HG03025 (cell line): ENCODE data around the gene PGLYRP4.

ENCODE experiments used
- ATAC-seq: cut with Tn5 transposase; IDR thresholded peaks from one replicate; pipeline ENCODE4 v1.9.1; 2021; ENCODE audit warnings: mild to moderate bottlenecking, moderate library complexity; ENCODE audit not compliant: unreplicated experiment, low FRiP score

PGLYRP4 gene, protein sequence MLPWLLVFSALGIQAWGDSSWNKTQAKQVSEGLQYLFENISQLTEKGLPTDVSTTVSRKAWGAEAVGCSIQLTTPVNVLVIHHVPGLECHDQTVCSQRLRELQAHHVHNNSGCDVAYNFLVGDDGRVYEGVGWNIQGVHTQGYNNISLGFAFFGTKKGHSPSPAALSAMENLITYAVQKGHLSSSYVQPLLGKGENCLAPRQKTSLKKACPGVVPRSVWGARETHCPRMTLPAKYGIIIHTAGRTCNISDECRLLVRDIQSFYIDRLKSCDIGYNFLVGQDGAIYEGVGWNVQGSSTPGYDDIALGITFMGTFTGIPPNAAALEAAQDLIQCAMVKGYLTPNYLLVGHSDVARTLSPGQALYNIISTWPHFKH

DNA sequence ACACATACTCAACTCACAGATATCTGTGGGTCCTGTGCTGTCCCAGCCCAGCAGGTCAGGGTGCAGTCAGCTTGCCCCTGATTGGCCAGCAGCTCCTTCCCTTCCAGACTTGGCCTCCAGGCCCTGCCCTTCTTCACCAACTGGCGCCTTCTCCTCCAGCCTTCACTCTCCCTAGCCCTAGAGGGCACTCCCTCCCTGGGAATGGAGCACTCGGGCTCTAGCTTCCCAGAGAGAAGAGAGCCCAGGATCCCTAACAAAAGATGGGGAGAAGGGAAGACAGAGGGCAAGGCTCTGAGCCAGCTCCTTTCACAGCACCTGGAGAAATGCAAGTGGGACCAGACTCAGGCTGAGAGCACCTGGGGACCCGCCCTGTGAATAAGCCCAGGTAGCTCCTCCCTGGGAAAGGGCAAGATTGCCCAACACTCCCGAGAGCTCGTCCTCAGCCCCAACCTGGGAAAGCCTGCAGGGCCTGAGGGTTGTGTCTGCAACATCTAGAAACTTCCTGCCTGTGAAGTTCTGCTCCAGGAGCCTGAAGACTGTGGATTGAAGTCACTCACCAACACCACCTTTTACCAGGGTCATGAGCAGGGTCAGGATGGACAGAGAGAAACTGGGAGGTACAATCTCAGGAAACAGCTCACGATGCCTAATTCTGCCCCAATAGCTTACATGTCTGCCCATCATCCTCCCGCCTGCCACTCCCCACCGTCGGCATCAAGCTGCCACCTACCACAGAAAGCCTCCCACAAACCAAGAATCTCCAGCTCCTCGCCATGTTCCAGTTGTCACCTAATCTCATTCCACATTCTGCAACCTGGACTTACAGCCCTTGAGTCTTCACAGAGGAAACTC lies at the start of gene PGLYRP4:
Gene PGLYRP4, minus strand, starts transcription at position 331 of the 852 bp plus-strand sequence. CDS start 909 bp downstream, outside the sequence.
- no peak for ATAC-seq

DNA sequence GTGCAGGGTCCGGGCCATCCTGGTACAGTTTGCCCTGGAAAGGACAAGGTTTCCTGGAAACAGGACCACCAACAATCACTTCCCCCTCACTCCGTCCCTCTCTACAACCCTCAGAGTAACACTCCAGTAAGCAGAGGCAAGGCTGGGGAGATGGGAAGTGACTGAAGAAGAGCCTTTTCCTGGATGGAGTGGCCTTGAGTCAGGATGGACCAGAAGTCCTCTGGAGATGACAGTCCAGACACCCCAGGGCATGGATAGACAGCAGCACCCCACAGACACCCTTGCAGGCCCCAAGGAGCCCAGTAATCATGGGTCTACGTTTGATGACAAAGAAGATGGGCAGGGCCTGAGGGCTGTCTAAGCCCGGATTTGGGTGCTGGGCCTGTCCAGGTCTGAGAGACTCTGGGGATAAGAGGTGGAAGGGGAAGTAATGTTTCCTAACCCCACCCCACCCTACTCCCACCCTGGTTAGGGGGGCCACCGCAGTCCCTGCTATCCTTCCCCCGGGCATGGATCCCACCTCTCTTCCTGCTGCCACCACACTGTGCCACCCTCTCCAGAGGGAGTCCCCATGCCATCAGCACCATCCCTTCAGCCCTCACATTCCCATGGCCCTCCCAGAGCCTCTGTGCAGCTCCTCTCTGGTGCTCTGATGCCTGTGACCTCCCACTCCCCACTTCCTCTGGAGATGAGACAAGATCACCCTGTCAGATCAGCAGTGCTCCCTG lies 49.4 kb upstream of the PGLYRP4 start:
- ATAC-seq: no peak

DNA sequence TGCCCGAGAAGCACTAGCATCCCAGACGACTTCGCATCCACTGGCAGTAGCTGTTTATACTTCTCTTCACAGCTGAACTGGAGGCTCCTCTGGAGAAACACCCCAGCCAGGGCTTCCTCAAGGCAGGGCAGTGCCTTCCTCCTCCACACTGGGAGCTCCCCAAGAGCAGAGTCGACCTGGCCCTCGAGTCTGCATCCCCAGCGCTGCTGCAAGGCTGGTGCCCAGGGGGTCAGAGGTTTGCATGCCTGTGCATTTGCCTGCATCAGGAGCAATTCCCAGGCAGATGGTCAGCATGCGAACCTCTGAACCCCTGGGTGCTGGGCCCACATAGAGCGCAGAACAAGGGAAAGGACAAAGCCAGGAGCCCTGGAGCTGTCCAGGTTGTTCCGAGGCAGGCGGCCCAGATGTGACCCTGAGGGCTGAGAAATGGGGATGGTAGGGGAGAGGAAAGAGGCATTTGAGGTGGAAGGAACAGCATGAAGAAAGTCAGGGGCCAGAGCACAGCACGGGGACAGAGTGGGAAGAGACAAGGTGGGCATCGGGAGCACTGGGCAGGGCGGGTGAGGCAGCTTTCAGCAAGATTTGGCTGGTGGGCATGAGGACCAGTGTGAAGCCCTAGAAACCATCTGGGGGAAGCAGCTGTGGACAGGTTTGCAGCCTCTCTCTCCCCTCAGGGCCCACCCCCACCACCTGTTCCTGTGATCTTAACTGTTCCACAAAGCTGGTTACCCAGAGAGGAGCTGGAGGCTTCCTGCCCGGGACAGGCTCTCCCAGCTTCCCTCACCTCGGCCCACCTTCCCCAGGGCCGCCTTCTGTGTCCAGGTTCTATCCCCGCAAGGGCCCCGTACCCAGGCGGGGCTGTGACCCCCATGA lies 48.6 kb upstream of the PGLYRP4 start:
- ATAC-seq: no peak

DNA sequence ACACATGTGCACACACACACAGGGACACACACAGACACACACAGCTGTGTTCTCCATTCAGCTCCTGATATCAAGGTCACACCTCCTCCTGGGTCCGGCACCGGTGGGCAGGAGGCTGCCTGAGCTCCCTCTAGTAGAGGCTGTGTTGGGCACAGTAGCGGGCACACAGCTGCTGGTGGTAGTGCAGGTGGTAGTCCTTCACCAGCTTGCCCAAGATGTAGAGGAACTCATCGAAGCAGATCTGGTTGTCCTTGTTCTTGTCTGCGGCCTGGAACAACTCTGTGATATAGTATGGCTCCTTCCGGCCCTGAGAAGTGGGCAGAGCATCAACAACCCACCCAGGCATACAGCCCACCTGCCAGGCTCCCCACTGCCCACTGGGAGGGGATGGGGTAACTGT lies 47.8 kb upstream of the PGLYRP4 start:
- no peak for ATAC-seq

DNA sequence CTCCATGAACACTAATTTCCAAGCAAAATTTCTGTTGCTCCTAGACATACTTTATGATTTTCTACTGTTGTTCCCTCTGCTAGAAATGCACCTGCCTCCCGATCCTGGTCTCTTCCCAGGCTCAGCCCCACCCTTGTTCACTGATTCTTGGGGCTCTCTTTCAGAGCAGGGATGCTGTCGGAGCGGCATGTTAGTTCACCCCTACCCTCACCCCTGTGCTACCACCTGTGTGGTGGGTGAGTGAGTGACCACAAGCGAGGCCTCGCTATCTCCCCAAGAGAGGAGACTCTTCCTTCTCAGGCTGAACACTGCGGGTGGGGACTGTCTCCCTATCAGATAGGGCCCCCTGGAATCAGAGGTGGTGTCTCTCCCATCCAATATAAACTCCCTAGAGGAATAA lies 47.1 kb upstream of the PGLYRP4 start:
- no peak for ATAC-seq

DNA sequence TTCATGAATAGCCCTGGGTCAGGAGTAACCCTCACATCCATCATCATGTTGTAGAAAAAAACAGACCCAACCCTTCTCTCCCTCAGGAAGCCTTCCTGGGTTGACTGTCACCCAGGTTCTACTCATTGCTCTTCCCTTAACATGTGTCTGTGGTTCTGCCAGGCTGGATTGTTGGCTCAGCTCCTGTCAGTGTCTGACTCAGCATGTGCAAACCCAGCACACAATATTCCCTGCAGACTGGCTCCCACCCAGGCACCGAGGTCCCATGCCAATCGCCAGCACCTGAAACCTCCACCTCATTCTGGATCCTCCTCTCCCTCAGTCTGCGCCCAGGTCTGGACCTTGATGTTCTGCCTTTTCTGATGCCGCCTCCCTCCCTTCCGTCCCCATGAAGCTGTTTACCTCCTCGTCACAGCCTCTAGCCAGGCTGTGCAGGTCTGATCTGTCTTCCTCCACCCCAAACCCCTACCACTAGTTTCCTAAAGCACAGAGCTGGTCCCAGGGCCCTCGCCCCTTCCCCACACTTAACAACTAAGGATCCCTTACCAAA lies 46.6 kb upstream of the PGLYRP4 start:
- ATAC-seq: no peak

DNA sequence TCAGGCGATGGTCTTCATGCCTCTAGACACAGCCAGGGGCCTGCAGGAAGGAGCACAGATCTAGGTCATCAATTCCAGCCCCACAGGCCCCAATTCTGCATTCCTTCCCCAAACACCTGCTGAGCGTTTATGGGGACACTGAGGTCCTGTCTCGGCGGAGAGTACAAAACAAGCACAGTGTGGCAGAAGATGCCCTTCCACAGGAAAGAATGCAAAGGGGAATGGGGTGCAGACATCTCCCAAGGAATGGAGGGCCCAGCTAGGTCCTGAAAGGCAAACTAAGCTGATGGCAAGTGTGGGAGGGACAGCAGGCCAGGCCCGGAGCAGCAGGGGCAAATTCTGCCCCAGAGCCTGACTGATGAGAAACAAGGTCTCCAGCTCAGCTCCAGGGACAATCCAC lies 45.8 kb upstream of the PGLYRP4 start:
- no peak for ATAC-seq

DNA sequence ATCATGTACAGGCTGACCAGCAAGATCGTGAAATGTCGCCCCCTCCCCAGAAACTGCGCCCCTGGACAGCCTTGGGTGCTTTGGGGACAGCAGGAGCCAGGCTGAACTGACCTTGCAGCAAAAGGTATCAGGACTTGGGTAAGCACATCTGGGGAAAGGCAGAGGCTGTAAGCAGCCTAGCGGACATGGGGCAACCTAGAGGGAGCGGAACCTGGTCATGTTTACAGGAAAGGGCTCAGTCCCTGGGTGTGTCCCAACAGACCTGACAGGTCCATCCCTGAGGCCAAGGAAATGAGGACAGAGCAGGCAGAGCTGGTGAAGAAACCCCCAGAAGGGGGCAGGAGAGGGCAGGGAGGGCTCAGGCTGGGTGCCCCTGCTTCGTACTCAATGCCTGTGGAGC lies 45.3 kb upstream of the PGLYRP4 start:
- no peak for ATAC-seq

DNA sequence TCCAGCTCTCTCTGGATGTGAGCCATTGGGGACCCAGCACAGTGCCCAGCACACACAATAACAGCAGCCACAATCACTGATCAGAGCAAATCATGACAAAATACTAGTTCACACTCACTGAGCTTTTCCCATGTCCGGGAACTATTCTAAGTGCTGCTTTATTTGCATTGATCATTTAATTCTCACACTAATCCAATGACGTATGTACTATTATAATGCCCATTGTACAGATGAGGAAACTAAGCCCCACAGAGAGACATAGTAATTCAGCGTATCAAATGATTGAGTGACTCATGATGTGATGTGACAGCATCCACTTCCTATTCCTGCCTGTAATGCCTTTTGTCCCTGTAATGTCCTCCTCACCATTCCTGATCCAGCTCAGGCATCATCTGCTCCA lies 44.2 kb upstream of the PGLYRP4 start:
- no peak for ATAC-seq

DNA sequence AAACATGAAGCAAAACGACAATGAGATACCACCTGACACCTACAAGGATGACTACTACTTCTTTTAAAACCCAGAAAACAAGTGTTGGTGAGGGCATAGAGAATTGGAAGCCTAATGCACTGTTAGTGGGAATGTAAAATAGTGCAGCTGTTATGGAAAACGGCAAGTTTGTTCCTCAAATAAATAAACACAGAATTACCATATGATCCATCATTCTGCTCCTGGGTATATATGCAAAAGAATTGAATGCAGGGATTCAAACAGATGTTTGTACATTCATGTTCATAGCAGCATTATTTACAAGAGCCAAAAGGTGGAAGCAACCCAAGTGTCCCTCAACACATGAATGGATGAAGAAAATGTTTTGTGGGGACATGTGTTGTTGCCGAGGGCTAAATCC lies 43.6 kb upstream of the PGLYRP4 start:
- no peak for ATAC-seq

DNA sequence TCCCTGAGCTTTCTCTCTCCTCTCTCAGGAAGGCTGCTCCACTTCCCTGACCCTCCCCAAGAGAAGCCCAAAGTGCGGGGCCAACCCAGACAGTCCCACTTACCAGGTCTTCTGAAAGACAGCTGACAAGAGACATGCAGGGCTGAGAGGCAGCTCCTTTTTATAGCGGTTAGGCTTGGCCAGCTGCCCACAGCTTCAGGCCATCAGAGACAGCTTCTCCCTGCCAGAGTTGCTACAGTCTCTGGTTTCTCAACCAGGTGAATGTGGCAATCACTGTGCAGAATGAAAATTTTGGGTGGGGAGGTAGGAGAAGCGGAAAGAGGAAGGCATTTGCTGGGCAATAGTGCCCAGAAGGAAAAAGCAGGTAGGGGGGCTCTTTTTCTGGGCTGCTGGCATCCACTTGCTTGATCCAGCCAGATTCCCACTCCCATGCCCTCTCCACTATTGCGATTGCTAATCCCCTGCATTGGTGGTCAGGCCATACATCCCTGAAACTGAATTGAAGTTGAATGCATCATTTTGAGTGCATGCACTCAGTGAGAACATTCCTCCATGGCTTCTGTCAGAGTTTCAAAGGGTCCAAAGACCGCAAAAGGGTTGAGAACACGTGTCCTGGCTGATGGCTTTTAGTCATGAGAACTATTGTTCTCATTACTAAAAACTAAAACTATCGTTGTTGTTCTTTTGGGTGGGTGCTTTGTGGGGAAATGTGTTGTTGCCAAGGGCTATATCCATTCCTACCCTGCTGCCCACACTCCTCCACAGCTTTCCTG lies 42.5 kb upstream of the PGLYRP4 start, which contains the start of gene S100A8:
Gene S100A8, minus strand, starts transcription at position 136 of the 773 bp plus-strand sequence. CDS start 538 bp downstream, outside the sequence.
- no peak for ATAC-seq

DNA sequence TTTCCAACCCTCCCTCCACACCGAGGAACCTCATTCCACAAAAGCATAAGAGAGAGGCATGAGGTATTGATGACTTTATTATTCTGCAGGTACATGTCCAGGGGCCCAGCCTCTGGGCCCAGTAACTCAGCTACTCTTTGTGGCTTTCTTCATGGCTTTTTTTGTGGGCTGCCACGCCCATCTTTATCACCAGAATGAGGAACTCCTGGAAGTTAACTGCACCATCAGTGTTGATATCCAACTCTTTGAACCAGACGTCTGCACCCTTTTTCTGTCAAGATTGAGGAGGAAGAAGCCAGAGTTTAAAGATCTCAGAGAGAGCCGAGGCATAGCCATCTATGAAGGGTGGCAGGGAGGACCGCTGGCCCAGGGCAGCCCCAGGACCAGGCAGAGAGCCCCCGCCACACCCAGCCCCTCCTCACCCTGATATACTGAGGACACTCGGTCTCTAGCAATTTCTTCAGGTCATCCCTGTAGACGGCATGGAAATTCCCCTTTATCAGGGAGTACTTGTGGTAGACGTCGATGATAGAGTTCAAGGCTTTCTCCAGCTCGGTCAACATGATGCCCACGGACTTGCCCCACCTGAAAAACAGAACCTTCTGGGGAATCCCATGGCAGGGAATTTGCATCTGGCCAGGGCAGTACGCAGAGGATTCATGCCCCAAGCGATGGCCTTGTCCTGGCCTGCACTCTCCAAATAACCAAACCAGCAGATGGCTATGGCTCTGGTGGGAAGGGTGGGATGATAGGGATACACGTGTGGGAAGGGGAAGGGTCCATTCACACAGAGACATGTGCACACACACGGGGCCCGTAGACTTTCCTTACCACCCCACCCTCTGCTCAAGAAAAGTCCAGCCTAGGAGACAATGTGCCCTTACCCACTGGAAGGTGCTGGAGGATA lies 41.6 kb upstream of the PGLYRP4 start:
- no peak for ATAC-seq

DNA sequence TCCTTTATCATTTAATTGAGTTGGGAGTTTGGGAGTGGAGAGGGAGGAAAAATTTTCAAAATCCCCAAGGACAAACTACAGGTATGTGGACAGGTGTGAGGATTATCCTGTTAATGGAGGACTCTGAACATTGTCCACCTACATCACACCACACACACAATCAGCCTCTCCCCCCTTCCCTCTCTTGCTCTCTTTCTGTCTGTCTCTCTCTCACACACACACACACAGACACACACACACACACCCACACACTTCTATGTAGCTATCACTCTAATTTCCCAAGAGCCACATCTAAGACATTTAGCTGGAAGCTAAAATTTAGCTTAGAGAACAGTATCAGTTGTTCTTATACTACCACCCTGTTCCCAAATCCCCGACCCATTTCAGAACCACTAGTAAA lies 40.8 kb upstream of the PGLYRP4 start:
- no peak for ATAC-seq

DNA sequence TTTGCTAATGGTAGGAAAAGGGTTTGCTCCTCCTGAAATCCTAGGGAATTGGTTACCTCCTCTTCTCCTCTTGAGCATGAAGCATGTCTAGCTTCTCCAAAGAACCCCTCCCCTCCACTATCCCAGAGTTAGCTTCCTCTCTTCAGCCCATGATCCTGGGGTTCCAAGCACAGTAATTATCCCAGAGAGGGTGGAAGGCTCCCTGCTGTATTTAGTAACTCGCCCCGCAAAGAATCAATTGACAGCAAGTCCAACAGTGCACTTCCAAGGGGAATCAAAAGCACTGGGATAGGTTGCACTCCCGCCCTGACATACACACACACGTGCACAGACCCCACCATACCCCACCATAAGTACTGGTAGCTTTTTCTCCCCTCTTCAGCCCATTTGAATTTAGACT lies 39.1 kb upstream of the PGLYRP4 start:
- no peak for ATAC-seq

DNA sequence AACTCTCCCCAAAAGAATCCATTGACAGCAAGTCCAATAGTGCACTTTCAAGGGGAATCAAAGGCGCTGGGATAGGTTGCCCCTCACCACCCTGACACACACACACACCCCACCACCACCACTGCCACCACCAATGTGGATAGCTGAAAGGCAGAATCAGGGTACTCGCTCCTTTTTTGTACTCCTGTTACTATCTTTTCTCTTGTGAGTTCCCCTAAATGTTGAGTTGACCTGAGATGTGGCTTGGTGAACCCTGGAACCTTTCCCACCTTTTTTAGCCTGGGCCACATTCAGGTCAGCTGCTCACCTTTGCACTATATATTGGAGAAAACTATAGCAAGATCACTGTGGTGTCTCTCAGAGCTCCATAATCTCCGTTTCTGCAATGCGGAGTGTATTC lies 38.4 kb upstream of the PGLYRP4 start:
- ATAC-seq: no peak

DNA sequence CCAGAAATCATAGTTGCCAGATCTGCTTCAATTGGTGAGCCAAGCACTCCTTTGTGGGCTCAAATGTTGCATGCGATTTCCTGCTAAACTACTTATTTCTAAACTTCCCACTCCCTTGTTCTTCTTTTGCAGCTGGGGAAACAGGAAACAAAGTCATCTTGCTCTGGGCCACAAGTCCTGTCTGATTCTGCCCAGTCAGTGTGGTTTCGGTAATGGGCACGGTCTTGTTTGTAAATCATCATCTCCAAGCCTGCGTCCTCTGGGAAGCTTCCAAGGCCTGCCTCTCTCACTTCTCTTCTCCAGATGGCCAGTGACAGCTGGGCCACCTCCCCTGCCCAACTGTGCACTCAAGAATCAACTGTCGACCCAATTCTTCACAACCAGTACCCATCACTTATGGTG lies 37.9 kb upstream of the PGLYRP4 start:
- ATAC-seq: no peak

DNA sequence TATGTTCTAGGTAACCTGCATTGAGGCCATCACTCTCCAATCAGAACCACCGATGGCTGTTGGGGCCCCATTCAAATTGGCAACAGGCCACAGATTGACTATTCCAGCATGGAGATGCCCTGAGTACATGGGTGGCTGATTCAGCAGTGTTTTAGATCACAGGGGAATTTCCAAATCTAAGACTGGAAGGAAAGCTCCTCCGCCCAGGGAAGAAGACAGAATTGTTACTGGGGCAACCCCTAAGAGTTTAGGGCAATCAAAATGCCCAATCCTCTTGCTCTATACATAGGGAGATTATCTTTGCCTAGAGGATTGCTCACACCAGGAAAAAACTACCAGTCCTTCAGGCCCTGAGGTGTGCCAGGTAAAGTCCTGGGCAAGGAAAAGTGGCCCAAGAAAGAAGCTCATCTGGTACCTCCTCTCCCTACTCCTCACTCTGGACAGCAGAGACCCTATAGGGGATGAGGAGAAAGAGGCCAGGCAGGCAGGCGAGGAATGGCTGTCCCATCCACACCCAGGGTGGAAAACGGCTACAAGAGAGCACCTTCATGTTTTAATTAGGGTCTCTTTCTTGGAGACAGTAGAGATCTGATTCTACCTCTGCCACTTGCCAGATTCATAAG lies 36.4 kb upstream of the PGLYRP4 start:
- no peak for ATAC-seq

DNA sequence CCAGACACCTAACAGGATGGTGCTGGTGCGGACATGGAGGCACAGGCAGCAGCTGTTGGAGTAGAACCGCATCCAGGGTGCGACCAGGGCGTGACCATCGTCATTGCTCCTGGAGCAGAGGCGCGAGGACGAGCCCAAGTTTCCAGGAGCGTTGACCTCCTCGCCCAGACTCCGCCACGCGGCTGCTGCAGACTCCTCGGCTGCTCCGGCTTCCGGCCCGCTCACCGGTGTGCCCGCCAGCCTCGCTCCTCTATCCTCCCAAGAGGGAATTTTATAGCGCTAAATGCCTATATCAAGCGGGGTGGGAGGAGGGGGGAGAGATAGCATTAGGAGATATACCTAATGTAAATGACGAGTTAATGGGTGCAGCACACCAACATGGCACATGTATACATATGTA lies 32.1 kb upstream of the PGLYRP4 start:
- no peak for ATAC-seq
